Skin of body (tissue), 2 donors: Measurements from ENCODE around the gene RPL22L1. TPM values are rescaled to one million over a fixed set of nuclear protein-coding genes. Genes with fewer than 3 reads are reported as not detected.
"Not testable (repeated sequence)": the region's sequence is repeated elsewhere in the genome, so short reads cannot be mapped to it uniquely, and the experiment has no call there.

Experiments
- DNase-seq: peaks from one replicate; lab custom pipeline; 2025; lab: John Stamatoyannopoulos, UW
- total RNA-seq: library from RNA; depleted of rRNA; stranded (reverse); fragments of >200 nt; gene quantifications from one replicate; pipeline ENCODE4 v1.2.3, GENCODE V29; 2014

Gene RPL22L1
- total RNA-seq, 1 donor from 2014 or later: 32.6 TPM

GRCh38 chr3:170830580-170830979 lies 39.4 kb downstream of the RPL22L1 start:
- DNase-seq: no peak

GRCh38 chr3:170829546-170830272 lies 40.3 kb downstream of the RPL22L1 start:
- no peak for DNase-seq

GRCh38 chr3:170826047-170826446 lies 43.9 kb downstream of the RPL22L1 start:
- DNase-seq: no peak

- not testable (repeated sequence) for DNase-seq
These were observed 46.4 kb downstream of the RPL22L1 start for GRCh38 chr3:170823562-170823961.

GRCh38 chr3:170818325-170818724 lies 51.7 kb downstream of the RPL22L1 start:
- not testable (repeated sequence) for DNase-seq

- DNase-seq: not testable (repeated sequence)
These were observed 52.5 kb downstream of the RPL22L1 start for GRCh38 chr3:170817471-170817870.

- no peak for DNase-seq
These were observed 53.2 kb downstream of the RPL22L1 start for GRCh38 chr3:170816841-170817240.

GRCh38 chr3:170816341-170816740 lies 53.7 kb downstream of the RPL22L1 start:
- DNase-seq: no peak

- DNase-seq: no peak
These were observed 54.1 kb downstream of the RPL22L1 start for GRCh38 chr3:170815936-170816335.

GRCh38 chr3:170815340-170815739 lies 54.7 kb downstream of the RPL22L1 start:
- DNase-seq: no peak

Other genes starting within 250 kb of the RPL22L1 start
- 3.2 TPM for gene EIF5A2, start 38.4 kb upstream of the RPL22L1 start, total RNA-seq
- gene SLC2A2, start 156.5 kb upstream of the RPL22L1 start, total RNA-seq: not detected